ENCODE measurements around the gene ROS1. TPM values are rescaled to one million over a fixed set of nuclear protein-coding genes. Genes with fewer than 3 reads are reported as not detected.

Gene ROS1
- total RNA-seq: not detected in 2 replicates

DNA sequence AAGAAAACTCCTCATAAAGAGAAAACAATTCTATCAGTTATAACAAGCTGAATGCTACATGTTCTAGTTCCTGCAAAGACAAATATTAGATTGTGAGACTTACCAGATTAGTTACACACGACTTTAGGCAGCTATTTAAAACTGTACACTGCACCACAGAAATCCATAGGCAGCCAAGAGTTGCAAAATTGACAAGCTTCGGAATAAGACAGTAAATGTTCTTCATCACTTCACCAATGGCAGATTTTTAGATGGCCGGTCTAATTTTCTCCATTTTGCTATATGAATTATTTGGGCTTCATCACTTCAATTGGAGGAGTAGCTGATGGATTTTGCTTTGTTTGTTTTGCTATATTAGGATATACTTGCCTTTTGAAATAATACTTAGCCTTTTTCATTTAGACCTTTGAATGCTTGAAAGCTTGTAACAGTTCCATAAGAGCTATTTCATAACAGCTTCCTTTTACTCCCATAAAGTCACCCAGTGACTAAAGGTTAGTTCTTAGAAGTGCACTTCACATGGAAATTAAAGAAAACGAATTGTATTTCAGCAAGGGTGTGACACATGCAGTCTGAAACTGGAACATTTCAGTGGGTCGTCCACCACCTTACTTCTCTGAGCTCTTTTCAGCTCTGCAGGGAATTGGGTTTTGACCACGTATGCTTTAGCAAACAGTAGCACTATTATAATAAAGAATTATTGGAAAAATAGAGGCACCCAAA is at the start of gene ROS1:
TSS of gene ROS1 (minus strand) at position 512 of the 723 bp plus-strand sequence. CDS start at position 226, 286 bp downstream.

DNA sequence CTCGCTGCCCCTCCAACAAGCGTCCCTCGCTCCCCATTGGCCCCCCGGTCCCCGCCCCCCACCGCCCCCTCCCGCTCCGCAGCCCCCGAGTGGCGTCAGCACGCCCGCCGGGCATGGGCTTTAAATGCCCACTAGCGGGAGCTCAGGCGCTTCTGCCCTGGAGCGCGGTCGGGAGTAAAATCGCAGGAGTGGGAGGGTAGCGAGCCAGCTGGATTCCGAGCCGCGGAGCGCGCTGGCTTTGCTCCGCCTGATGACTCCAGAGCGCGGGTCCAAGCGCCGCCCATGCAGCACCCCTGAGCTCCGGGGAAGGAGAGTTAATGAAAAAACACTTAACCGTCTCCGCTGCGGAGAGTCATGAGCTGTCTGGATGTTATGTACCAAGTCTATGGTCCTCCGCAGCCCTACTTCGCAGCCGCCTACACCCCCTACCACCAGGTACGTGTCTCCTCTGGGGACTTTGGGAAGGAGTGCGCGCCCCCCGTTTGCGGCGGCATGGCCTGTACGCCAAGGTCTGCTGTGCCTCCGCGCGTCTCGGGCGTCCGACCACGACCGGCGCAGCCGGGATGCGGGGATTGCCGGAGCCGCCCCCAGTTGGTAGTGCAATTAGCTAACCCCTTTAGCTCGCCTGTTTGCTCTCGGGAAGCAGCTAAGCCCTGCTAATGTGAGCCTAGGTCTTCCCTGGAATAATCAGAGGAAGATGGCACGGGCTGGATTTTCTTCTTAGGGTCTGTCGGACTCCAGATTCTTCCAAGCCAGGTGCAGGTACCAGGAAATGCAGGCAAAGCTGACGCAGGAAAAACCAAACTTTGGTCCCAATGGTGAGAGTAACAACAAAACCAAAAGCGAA is 160.1 kb downstream of the ROS1 start, which contains the start of gene VGLL2:
TSS of gene VGLL2 (plus strand) at position 149 of the 847 bp plus-strand sequence. CDS start at position 355, 206 bp downstream.

Other genes with a start within 250 kb of the ROS1 start
- gene VGLL2, start 160.4 kb downstream of the ROS1 start, total RNA-seq: not detected in 2 replicates
- 14.5 and 16.0 TPM in 2 replicates for gene DCBLD1, start 56.7 kb upstream of the ROS1 start, total RNA-seq
- gene GOPC, start 176.6 kb upstream of the ROS1 start, total RNA-seq: 14.8 and 15.1 TPM in 2 replicates
- gene NUS1, start 249.5 kb upstream of the ROS1 start, total RNA-seq: 15.7 and 16.9 TPM in 2 replicates

All from mammary microvascular endothelial cell (primary cell).